Skeletal muscle satellite cell (primary cell): ENCODE results near the gene DYRK2.
A peak's percentile ranks its signal among the peaks of the same experiment; 100 is the strongest.
"Not testable (repeated sequence)": the region's sequence is repeated elsewhere in the genome, so short reads cannot be mapped to it uniquely, and the experiment has no call there.

Experiments used
- H3K27me3 ChIP-seq: 2 replicates; pipeline ENCODE4 v1.7.0; 2013; ENCODE audit warnings: low read length; ENCODE audit not compliant: control insufficient read depth, insufficient read depth
- H3K36me3 ChIP-seq: 2 replicates; pipeline ENCODE4 v1.7.0; 2013; ENCODE audit warnings: mild to moderate bottlenecking, control low read depth, low read length; ENCODE audit not compliant: insufficient read depth
- H3K4me1 ChIP-seq: 2 replicates; pipeline ENCODE4 v1.7.0; 2013; ENCODE audit warnings: low read length; ENCODE audit not compliant: control insufficient read depth, insufficient read depth
- H3K4me2 ChIP-seq: 2 replicates; pipeline ENCODE4 v1.7.0; 2013; ENCODE audit warnings: mild to moderate bottlenecking, low read length
- H3K4me3 ChIP-seq: 2 replicates; pipeline ENCODE4 v1.7.0; 2013; ENCODE audit warnings: low read length
- H3K9ac ChIP-seq: 2 replicates; pipeline ENCODE4 v1.7.0; 2013; ENCODE audit warnings: mild to moderate bottlenecking, low read depth, low read length, moderate library complexity
- H3K9me3 ChIP-seq: replicated peaks from 2 replicates; pipeline ENCODE4 v1.7.0; 2013; ENCODE audit warnings: mild to moderate bottlenecking, control low read depth, low read length

DYRK2 gene

DNA sequence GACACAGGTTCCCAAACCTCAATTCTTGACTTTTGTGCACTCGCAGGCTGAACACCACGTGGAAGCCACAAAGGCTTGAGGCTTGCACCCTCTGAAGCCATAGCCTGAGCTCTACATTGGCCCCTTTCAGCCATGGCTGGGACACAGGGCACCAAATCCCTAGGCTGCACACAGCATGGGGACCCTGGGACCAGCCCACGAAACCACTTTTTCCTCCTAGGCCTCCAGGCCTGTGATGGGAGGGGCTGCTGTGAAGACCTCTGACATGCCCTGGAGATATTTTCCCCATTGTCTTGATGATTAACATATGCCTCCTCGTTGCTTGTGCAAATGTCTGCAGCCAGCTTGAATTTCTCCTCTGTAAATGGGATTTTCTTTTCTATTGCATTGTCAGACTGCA lies 25.0 kb downstream of the DYRK2 start:
- not testable (repeated sequence) for H3K27me3 ChIP-seq, H3K4me2 ChIP-seq, H3K9ac ChIP-seq, H3K4me3 ChIP-seq, H3K36me3 ChIP-seq, H3K9me3 ChIP-seq
- H3K4me1 ChIP-seq, result peaks cover 16% of the 10 kb centered on the region

DNA sequence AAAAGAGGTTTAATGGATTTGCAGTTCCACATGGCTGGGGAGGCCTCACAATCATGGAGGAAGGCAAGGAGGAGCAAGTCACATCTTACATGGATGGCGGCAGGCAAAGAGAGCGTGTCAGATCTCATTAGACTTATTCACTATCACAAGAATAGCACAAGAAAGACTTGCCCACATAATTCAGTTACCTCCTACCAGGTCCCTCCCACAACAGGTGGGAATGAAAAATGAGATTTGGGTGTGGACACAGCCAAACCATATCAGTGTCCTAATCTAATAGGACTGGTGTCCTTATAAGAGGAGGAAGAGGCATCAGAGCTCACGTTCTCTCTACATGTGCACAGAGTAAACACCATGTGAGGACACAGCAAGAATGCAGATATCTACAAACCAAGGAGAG lies 25.9 kb downstream of the DYRK2 start:
- Histone ChIP-seq H3K4me2 (no peak overlapping the region), H3K4me3 (no peak overlapping the region), H3K27me3 (no peaks in the 10 kb centered on the region), H3K4me1 (peaks cover 22% of the 10 kb centered on the region), H3K9me3 (no peaks in the 10 kb centered on the region), H3K9ac (no peak overlapping the region), H3K36me3 (no peaks in the 10 kb centered on the region)

DNA sequence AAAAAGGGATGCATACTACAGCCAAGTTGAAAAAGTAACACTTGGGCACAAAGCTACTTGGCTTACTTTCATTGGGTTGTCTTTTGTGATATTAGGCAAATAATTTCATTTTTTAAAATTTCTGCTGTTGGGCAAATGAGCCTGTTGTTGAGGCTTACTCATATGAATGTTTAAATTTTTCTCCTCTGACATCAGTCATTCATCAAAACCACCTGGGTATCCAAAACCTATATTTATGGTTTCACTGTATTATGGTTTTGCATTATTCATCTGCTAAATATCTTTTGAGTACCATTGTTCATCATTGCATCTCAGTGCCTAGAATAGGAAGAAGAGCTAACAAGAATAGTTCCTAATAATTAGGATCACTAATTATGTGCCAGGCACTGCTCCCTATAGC lies 28.1 kb downstream of the DYRK2 start:
- Histone ChIP-seq H3K9ac (no peak overlapping the region), H3K27me3 (no peaks in the 10 kb centered on the region), H3K9me3 (no peaks in the 10 kb centered on the region), H3K4me2 (no peak overlapping the region), H3K36me3 (no peaks in the 10 kb centered on the region), H3K4me1 (peaks cover 36% of the 10 kb centered on the region), H3K4me3 (no peak overlapping the region)

DNA sequence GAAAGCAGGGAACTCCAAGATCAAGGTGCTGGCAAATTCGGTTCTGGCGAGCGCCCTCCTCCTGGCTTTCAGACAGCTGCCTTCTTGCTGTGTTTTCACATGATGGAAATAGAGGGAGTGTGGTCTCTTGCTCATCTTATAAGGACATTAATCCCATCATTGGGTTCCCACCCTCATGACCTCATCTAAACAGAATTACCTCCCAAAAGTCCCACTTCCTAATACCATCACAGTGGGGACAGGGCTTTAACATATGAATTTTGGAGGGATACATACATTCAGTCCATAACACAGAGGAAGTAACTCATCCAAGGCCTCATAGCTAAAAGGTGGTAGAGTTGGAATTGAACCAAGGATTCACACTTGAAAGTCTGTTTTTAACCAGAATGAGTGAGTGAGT lies 28.6 kb downstream of the DYRK2 start:
- Histone ChIP-seq H3K9me3 (no peaks in the 10 kb centered on the region), H3K27me3 (no peaks in the 10 kb centered on the region), H3K9ac (no peak overlapping the region), H3K4me3 (no peak overlapping the region), H3K36me3 (no peaks in the 10 kb centered on the region), H3K4me1 (peaks cover 36% of the 10 kb centered on the region), H3K4me2 (no peak overlapping the region)

DNA sequence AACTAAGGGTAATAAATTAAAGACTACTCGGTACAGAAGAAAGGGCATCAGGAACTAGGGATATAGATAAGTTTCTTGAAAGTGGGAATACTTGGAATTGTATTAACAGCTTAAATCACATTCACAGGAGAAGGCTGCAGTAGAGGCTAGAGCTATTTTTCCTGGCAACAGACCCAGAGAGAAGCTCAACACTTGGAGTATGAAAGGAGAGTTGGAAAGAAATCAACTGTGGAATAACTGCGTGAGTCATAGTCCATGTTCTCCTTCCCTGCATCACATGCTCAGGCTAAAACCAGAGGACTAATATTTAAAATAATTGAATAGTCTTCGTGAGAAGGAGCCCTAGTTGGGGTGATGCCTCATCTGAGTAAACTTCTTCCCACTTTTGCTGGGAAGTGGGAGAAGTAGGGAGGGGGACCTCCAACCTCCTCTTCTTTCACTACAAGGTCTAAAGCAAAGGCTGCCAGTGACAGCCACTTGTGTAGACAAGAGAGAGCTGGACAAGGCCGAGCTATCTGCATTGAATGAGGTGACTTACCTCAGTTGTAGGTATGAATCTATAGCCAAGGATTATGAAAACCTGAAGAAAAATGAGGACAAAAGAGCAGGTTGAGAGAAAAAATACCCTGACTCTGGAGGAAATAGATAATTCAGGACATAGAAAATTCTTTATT lies 32.7 kb downstream of the DYRK2 start:
- Histone ChIP-seq H3K4me2 (peak overlapping the region; percentile 43), H3K9ac (peak overlapping the region; percentile 19)

DNA sequence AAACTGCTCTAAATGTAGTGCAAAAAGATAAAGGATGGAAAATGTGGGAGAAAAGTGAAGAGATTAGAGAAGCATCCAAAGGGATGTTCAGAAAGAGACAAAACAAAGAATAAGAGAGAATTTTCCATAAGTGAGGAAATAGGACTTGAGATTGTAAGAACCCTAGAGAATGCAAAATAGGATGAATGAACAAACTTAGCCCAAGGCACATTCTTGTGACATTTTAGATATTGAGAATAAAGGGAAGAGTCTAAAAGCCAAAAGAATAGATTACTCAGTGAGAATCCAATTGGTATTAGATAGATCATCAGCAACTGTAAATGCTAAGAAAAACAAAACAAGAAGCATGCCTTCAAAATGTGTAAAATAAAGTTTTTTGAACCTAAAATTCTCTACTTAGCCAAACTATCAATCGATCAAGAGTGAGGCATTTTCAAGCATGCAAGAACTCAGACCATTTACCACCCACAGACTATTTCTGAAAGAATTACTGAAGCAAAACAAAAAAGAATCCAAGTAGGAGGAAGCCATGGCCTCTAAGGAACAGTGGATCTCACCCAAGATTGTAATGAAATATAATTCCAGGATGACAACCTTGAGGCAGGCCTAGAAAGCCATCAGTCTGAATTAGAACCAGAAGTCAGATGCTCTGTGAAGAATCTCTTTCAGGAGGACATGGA lies 33.5 kb downstream of the DYRK2 start:
- Histone ChIP-seq H3K36me3 (no peaks in the 10 kb centered on the region), H3K4me1 (peaks cover 28% of the 10 kb centered on the region), H3K4me3 (no peak overlapping the region), H3K9ac (no peak overlapping the region), H3K27me3 (no peaks in the 10 kb centered on the region), H3K4me2 (no peak overlapping the region), H3K9me3 (no peaks in the 10 kb centered on the region)

More for the DNA sequence above, 32.7 kb downstream of the DYRK2 start:
- Histone ChIP-seq H3K4me1 (peaks cover 36% of the 10 kb centered on the region), H3K36me3 (no peaks in the 10 kb centered on the region), H3K27me3 (no peaks in the 10 kb centered on the region), H3K4me3 (no peak overlapping the region), H3K9me3 (no peaks in the 10 kb centered on the region)

DNA sequence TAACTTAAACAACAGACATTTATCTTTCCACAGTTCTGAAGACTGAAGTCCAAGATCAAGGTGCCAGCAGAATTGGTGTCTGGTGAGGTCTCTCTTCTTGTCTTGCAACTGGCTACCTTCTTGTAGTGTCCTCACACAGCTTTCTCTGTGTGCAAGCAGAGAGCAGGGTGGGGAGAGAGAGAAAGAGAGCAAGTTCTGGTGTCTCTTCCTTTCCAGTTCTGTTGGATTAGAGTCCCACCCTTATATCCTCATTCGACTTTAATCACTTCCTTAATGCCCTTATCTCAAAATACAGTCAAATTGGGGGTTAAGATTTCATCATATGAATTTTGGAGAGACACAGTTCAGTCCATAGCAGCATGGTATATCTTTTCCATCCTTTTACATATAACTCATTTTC lies 40.8 kb downstream of the DYRK2 start:
- Histone ChIP-seq H3K36me3 (no peaks in the 10 kb centered on the region), H3K4me2 (no peak overlapping the region), H3K9ac (no peak overlapping the region), H3K9me3 (no peaks in the 10 kb centered on the region), H3K4me3 (no peak overlapping the region), H3K4me1 (no peaks in the 10 kb centered on the region), H3K27me3 (no peaks in the 10 kb centered on the region)

DNA sequence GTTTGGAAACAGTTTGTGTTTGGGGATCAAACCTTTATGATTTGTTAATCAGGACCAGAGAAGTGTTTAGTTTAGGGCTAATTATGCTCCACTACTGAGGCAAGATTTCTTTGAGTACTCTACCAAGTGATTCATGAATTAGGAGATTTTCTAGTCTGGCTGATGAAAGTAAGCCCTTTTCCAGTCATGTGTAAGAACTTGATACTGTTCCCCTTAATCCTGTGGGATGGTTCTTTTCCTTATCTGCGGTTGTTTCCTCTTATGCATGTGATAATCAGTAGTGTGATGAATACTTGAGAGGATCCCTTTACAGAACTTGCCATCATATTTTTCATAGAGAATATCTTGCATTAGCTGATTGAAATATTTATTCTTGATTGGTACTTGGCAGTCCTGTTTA lies 42.1 kb downstream of the DYRK2 start:
- Histone ChIP-seq H3K4me2 (no peak overlapping the region), H3K9me3 (no peaks in the 10 kb centered on the region), H3K4me3 (no peak overlapping the region), H3K27me3 (no peaks in the 10 kb centered on the region), H3K9ac (no peak overlapping the region), H3K36me3 (no peaks in the 10 kb centered on the region), H3K4me1 (no peaks in the 10 kb centered on the region)

DNA sequence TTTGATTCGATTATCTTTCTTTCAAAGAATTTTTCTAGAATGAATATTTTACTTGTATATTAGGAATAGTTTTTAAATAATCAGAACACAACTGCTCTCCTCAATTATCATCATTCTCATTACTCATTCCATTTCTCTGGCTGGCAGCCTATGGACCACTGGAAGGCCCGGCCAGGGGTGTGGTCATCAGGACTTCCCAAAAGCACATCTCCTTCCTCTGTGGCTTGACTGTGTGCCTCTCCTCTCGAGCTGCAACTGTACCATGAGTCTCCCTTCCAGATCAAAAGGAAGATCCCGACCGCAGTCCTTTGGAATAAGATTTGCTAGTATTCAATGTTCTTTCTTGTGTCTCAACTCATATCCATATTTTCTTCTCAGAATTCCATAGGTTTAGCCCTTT lies 42.7 kb downstream of the DYRK2 start:
- Histone ChIP-seq H3K9me3 (no peaks in the 10 kb centered on the region), H3K36me3 (no peaks in the 10 kb centered on the region), H3K4me3 (no peak overlapping the region), H3K4me1 (no peaks in the 10 kb centered on the region), H3K4me2 (no peak overlapping the region), H3K9ac (no peak overlapping the region), H3K27me3 (no peaks in the 10 kb centered on the region)

DNA sequence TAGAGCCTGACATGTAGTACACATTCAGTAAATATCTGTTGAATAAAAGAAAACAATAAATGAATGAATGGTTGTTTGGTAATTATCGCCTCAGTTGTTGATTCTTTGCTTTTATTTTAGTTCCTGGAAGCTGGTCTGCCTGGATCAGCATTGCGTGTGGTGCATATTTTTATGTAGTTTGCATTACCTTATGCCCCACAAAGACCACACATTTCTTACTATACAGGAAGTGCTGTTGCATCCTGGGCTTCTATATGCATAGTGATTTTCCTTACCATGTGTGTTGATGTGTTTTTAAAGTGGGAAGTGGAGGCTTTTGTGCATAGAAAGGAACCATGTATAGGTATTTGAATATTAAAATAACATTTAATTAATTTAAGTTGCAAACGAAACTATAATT lies 43.6 kb downstream of the DYRK2 start:
- H3K36me3 ChIP-seq, result no peaks in the 10 kb centered on the region
- H3K4me1 ChIP-seq, result no peaks in the 10 kb centered on the region
- no peaks in the 10 kb centered on the region for H3K9me3 ChIP-seq
- H3K4me3 ChIP-seq, result no peak overlapping the region
- no peaks in the 10 kb centered on the region for H3K27me3 ChIP-seq
- no peak overlapping the region for H3K9ac ChIP-seq
- no peak overlapping the region for H3K4me2 ChIP-seq

DNA sequence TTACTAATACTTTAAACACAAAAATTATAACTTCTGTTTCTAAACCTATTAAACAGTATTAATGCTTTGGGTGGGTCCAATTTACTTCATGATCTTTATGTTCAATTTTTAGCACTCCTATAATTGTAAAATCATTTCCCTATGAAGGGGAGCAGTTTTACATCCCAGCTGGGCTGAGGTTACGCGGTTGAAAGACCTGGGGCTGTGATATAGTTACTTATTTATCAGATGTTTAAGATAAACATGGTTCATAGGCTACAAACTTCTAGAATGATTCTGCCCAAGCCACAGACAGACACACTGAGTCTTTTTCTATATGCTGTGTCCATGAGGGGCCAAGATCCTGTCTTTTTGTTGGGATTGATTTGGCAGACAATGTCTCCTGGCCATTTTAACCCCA lies 44.4 kb downstream of the DYRK2 start:
- no peak overlapping the region for H3K4me3 ChIP-seq
- no peaks in the 10 kb centered on the region for H3K27me3 ChIP-seq
- no peak overlapping the region for H3K4me2 ChIP-seq
- no peaks in the 10 kb centered on the region for H3K9me3 ChIP-seq
- H3K36me3 ChIP-seq, result no peaks in the 10 kb centered on the region
- H3K9ac ChIP-seq, result no peak overlapping the region
- H3K4me1 ChIP-seq, result peaks cover 3% of the 10 kb centered on the region

DNA sequence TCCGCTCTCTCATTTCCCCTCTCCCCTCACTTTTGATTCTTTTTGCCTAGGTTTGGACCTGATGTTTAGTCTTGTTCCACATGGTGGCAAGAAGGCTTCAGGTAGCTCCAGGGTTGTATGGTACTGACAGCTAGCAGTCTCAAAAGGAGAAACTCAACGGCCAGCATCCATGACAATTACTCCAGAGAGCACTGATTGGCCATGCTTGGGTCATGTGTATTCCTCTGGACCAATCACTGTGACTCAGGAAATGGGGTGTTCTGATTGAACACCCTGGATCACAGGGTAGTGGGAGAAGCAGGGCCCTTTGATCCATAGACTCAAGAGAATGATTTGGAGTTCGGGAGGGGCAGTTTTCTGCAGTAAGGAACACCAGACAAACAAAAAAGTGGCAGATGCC lies 45.3 kb downstream of the DYRK2 start:
- Histone ChIP-seq H3K9me3 (no peaks in the 10 kb centered on the region), H3K36me3 (no peaks in the 10 kb centered on the region), H3K27me3 (no peaks in the 10 kb centered on the region), H3K4me3 (no peak overlapping the region), H3K9ac (no peak overlapping the region), H3K4me2 (no peak overlapping the region), H3K4me1 (peaks cover 12% of the 10 kb centered on the region)
